Left cardiac atrium (tissue), 4 donors: Measurements from ENCODE around the gene PPP1CA. TPM values are rescaled to one million over a fixed set of nuclear protein-coding genes. Genes with fewer than 3 reads are reported as not detected.
"Not testable (repeated sequence)": the region's sequence is repeated elsewhere in the genome, so short reads cannot be mapped to it uniquely, and the experiment has no call there.

Experiments used
- ATAC-seq, 2 donors: fragments of 200-7000 bp; cut with Tn5 transposase; one replicate each; pipeline ENCODE4 v1.9.1; 2020; ENCODE audit warnings: mild to moderate bottlenecking in 2 of 2, moderate library complexity in 2 of 2
- DNase-seq: peaks from one replicate; pipeline ENCODE4 v3.0.0-alpha.2; 2020
- intact Hi-C, 2 donors: fragments of 100-400 bp; cut with DNase I; formaldehyde crosslinking; loops; one replicate each; pipeline versions ENCODE4 v1.14.1 to v1.15.1; 2022 to 2023
- total RNA-seq, 2 donors: library from RNA; stranded (reverse); fragmentation: NEBNext Ultra II Directional; extraction: Animal tissue kit (Norgen Biotek cat#: 25700); gene quantifications; one replicate each; pipeline ENCODE4 v1.2.1, GENCODE V29; 2021
- donor health status: DM: no; HTN: yes; CAD: no.
- donor health status: DM: no; HTN: yes; CAD: no; lungs with severe emphysema.
- donor health status: DM: yes; HTN: yes; CAD: no.
- donor health status: Dilated cardiomyopathy.

PPP1CA gene
- total RNA-seq, 2 donors from 2014 or later: 86.7 to 94.1 TPM

DNA sequence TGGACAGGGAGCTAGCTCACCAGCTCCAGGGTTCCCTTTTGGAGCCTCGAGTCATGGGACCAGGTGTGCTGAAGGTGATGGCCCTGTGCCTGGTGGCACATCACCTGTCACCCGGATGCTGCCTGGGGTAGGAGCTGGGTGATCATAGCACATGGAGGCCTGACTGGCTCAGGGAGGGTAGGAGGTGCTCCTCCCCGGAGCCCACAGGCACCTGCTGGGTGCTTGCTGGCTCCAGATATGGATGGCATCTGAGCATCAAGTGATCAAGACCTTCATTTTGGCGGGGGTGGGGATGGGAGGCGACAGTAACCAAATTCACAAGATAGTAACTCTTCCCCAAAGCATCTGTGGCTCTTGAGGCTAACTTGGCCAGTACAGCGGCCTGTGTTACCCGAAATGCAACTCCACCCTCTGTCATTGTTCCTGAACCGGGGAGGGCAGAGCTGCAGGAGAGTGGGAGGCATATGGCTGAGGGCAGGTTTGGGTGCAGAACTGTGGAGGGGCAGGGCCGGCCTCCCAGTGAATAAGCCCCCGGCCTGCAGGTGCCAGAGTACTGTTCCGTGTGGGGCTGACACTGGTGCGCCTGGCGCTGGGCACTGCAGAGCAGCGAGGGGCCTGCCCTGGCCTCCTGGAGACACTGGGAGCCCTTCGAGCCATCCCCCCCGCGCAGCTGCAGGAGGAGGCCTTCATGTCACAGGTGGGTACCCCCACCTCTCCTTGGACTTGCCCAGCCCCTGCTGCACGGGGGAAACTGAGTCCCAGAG is 7.0 kb upstream of the PPP1CA start:
- intact Hi-C loops: loop anchor here in 1 of 2 donors (10.0 kb wide), 1 partner anchor 56 kb away; the partner anchor contains the start of gene TMEM134
- ATAC-seq: no peak
- no peak for DNase-seq

DNA sequence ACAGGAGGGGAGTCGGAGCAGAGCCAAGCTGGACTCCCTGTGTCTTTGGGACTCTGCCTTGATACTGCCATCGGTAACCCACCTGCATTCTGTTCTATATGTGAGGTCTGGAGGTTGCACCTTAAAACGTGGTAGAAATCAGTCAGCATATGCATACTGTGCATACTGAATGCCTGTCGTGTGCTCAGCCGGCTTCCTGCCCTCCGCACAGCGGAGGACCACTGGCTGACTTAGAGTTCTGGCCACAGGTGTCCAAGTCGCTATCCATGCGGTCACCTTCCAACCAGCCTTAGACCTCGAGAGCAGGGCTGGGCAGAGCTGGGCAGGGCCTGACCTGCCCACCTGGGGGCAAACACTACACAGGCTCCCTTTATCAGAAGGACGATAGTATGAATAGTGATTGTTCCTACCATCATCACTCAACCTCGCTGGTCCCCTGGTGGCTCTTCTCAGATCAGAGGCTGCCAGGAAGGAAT is 6.1 kb upstream of the PPP1CA start:
- DNase-seq (no peak), ATAC-seq (no peak)
- intact Hi-C loops: loop anchor here in 1 of 2 donors (10.0 kb wide), 1 partner anchor 57 kb away; the partner anchor contains the start of gene TMEM134

DNA sequence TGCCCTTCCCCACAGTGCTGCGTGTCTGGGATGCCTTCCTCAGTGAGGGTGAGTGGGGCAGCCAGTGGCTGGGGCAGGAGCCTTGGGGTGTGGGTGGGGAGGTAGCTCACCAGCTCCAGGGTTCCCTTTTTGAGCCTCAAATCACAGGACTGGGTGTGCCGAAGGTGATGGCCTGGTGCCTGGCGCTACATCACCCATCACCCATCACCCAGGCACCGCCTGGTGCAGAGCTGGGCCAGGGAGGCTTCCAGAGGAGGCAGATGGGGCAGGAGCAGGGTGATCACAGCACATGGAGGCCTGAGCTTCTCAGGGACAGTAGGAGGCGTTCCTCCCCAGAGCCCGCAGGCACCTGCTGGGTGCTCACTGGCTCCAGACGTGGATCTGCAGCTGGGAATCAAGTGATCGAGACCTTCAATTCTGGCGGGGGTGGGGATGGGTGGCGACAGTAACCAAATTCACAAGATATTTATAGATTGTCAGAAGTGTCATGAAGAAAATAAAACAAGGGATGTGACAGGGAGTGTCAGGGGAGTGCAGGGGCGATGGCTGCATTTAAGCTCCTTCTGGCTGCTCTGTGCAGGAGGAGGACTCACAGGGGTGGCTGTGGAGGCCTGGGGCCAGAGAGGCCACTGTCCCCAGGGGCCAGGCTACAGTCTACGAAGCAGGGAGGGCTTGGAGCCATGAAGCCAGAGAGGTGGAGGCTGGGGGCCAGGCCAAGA is 5.5 kb upstream of the PPP1CA start:
- no peak for DNase-seq
- intact Hi-C loops: loop anchor here in 1 of 2 donors (10.0 kb wide), 1 partner anchor 58 kb away; the partner anchor contains the start of gene TMEM134
- peak; percentile 28 to 40 for ATAC-seq

DNA sequence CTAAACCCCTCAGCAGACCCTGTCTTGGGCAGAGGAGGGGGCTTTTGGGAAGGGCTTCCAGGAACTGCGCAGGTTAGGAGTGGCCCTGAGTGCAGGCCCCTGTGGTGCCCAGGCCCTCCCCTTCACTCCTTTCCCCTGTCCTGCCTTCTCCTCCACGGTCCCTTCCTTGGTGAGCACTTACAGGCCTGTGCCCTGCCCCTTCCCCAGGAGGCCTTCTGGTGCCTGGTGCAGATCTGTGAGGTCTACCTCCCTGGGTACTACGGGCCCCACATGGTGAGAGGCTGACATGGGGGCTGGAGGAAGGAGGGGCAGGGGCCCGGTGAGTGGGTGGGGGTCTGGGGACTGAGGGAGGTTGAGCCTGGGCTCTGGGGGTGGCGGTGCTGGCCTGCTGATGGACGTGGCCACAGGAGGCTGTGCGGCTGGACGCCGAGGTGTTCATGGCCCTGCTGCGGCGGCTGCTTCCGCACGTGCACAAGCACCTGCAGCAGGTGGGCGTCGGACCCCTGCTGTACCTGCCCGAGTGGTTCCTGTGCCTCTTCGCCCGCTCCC is 4.8 kb upstream of the PPP1CA start:
- no peak for DNase-seq
- no peak for ATAC-seq
- intact Hi-C loops: loop anchor here in 1 of 2 donors (10.0 kb wide), 1 partner anchor 58 kb away; the partner anchor contains the start of gene TMEM134

DNA sequence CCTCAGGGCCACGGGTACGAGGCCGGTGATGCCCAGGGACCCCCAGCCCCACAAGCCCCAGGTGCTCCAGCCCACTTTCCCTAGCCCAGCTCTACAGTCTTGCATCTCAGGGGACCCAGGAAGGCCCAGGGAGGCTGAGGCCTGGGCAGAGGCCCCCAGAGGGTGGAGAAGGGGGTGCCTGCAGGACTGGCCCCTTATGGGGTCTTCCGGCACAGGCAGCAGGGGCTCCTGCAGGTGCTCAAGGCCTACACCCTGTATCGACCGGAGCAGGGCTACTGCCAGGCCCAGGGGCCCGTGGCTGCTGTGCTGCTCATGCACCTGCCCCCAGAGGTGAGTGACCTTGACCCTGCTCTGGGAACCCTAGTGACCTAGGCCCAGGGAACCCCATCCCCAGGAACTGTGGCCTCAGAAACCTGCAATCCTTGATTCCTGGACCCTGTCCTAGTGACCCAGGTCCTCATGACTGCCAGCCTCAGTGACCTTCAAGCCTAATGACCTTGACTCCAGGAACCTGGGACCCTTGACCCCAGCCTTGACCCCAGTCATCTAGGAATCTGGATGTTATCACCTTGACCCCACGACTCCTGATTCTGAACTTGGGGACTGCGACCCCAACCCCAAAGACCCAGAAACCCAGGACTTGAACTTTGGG is 4.2 kb upstream of the PPP1CA start:
- DNase-seq (no peak), ATAC-seq (no peak)
- intact Hi-C loops: loop anchor here in 1 of 2 donors (10.0 kb wide), 1 partner anchor 59 kb away; the partner anchor contains the start of gene TMEM134

DNA sequence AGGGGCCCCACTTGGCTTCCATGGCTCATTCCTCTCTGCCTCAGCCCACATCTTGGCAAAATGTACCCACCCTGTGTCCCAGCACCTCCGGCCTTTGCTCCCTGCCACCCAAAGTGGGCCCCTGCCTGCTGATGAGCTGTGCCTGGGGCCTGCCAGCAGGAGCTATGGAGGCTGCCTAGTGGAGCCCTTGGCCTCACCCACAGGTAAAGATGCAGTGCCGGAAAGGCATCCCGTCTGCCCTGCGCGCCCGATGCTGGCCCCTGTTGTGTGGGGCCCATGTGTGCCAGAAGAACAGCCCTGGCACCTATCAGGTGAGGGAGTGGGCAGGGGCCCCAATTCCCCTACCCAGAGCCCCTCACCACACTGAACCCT is 3.5 kb upstream of the PPP1CA start:
- no peak for ATAC-seq
- no peak for DNase-seq
- intact Hi-C loops: loop anchor here in 1 of 2 donors (10.0 kb wide), 1 partner anchor 60 kb away; the partner anchor contains the start of gene TMEM134

DNA sequence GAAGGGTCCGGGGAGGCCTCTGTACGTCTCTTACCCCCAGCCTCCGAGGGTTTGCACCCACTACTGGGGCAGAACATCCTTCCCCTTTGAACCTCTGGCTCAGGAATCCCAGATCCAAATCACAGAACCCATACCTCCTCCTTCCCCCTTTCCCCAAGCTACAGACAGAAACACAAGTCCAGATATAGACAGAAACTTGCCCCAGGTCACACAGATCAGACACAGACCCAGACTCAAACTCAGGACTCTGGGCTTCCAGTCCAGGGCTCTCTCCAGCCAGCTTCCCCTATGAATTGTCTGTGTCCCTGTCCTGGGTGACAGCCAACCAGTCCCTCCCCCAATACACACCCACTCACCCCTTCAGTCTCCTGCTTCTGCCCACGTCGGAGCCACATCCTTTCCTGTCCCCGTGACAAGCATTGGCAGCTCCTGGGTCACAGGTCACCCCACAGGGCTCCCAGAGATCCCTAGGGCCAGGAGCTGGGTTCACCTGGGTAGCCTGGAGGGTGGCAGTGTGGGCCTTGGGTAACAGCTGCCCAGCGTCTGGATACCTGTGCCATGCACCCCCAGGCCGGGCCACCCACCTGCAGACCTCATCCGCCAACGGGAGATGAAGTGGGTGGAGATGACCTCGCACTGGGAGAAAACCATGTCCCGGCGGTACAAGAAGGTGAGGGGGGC is 3.0 kb upstream of the PPP1CA start:
- intact Hi-C loops: loop anchor here (5.0 to 10.0 kb wide), 3 partner anchors 60 to 103 kb away; partner anchors contain the start of genes CDK2AP2 (in 1 of the 2), PITPNM1 (in 1 of the 2) and TMEM134 (in 1 of the 2)
- no peak for ATAC-seq
- no peak for DNase-seq

DNA sequence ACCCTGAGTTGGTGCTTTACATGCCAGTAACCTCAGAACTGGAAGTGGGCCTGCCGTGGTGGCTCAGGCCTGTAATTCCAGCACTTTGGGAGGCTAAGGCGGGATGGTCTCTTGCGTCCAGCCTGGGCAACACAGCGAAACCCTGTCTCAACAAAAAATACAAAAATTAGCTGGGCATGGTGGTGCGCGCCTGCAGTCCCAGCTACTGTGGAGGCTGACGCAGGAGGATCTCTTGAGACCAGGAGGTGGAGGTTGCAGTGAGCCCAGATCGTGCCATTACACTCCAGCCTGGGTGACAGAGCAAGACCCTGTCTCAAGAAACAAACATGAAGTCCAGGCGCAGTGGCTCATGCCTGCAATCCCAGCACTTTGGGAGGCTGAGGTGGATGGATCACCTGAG is 1.4 kb upstream of the PPP1CA start:
- intact Hi-C loops: loop anchor here (5.0 to 10.0 kb wide), 3 partner anchors 62 to 104 kb away; partner anchors contain the start of genes CDK2AP2 (in 1 of the 2), PITPNM1 (in 1 of the 2) and TMEM134 (in 1 of the 2)
- ATAC-seq, DNase-seq: not testable (repeated sequence)

DNA sequence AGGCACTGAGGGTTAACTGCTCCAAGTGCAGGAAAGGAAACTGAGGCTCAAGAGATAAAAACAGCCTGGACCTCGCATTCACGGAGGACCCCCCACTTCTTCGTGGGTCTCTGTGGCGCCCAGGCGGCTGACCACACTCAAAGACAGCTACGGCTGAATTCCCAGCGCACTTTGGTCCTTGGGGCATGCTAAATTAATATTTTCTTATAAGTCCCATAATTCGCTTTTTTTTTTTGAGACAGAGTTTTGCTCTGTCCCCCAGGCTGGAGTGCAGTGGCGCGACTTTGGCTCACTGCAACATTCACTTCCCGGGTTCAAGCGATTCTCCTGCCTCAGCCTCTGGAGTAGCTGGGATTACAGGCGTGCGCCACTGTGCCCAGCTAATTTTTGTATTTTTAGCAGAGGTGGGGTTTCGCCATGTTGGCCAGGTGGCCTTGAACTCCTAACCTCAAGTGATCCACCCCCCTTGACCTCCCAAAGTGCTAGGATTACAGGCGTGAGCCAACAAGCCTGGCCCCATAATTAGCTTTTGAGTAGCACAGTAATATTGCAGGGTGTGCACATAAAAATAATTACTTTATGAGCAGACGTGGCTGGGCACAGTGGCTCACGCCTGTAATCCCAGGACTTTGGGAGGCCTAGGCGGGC is 658 bp upstream of the PPP1CA start:
- intact Hi-C loops: loop anchor here (5.0 to 10.0 kb wide), 3 partner anchors 62 to 105 kb away; partner anchors contain the start of genes CDK2AP2 (in 1 of the 2), PITPNM1 (in 1 of the 2) and TMEM134 (in 1 of the 2)
- not testable (repeated sequence) for ATAC-seq, DNase-seq

DNA sequence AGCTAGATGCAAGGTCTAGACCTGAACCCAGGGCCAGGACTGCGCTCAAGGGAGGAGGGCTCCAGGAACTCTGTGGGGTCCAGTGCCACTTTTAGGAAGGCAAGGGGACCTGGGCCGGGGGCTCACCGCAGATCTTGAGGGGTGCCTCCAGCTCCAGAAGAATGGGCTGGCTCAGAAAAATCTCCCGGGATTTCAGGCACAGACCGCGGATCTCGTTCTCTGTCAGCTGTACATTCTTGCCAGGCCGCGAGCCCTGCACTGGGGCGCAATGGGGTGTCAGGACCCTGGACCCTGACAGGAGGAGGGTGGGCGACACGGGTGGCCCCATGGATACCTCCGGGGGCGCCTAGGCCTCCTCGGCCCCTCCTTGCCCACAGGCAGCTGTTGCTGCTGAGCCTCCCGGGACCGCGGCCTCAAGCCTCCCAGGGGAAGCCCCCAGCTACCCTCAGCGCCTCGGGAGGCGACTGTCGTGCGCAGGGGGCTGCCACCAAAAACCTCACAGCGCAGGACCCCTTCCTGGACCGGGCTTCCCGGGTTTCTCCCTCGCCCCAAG is 640 bp downstream of the PPP1CA start:
- DNase-seq: no peak
- ATAC-seq: peak; percentile 2 to 3
- intact Hi-C loops: loop anchor here (5.0 to 10.0 kb wide), 3 partner anchors 64 to 106 kb away; partner anchors contain the start of genes CDK2AP2 (in 1 of the 2), PITPNM1 (in 1 of the 2) and TMEM134 (in 1 of the 2)

DNA sequence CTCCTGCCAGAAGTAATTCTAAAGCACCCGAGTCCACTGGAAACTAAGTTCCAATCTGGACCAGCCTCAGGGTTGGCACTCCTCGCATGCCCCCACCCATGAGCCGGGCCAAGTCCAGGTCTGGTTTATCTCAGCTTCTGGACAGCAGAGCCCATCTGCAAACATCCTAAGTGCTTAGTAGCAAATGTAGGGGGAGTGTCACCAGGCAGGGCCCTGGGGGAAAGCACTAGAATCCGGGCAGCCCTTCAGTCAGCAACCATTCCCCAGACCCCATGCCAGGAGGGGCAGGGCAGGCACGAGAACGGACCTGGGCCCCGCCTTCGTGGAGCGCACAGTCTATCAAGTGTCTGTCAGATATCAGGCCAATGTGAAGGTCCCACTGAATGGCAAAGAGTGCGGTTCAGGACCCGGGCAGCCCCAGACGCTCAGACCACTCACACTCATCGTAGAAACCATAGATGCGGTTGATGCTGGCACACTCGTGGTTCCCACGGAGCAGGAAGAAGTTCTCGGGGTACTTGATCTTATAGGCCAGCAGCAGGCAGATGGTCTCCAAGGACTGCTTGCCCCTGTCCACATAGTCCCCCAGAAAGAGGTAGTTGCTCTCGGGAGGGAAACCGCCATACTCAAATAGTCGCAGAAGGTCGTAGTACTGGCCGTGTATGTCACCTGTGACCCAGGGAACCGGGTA is 1.3 kb downstream of the PPP1CA start:
- intact Hi-C loops: loop anchor here (5.0 to 10.0 kb wide), 3 partner anchors 64 to 107 kb away; partner anchors contain the start of genes CDK2AP2 (in 1 of the 2), PITPNM1 (in 1 of the 2) and TMEM134 (in 1 of the 2)
- ATAC-seq (peak; percentile 0 to 12), DNase-seq (no peak)

DNA sequence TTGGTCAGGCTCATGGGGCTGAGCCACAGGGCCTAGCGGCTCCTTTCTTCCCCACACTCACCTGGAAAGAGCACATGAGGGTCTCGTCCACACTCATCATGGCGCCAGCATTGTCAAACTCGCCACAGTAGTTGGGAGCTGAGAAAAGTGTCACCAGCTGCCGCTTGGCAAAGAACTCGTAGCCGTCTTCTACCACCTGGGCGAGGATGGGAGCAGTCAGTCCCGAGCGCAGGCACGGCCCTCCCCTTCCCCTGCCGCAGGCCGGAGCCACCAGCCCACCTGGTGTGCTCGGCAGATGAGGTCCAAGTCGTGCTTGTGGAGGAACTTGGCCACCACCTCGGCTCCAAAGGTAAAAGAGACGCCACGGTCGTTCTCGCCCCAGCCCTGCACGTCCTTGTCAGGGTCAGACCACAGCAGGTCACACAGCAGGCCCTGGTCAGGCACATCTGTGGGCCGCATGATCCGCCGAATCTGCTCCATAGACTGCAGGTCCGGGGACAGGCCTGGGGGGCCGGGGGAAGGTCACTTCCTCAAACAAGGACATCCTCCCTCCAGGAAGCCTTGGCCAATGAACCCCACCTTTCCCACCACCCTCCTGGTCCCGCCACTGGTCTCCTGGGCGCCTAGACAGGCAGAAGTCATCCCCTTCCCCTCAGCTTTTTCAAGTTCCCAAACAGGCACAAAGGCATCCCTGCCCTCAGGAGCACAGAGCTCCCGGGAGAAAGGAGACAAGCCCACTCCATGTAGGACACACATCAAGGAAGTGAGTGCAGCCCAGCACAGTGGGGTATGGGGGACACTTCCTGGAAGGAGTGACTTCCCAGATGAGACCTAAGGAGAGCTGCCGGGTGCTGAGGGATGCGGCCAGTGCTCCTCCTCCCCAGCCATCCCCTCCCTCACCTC is 2.7 kb downstream of the PPP1CA start:
- ATAC-seq (no peak), DNase-seq (no peak)
- intact Hi-C loops: loop anchor here in 1 of 2 donors (10.0 kb wide), 1 partner anchor 106 kb away; the partner anchor contains the start of genes CDK2AP2 and PITPNM1

DNA sequence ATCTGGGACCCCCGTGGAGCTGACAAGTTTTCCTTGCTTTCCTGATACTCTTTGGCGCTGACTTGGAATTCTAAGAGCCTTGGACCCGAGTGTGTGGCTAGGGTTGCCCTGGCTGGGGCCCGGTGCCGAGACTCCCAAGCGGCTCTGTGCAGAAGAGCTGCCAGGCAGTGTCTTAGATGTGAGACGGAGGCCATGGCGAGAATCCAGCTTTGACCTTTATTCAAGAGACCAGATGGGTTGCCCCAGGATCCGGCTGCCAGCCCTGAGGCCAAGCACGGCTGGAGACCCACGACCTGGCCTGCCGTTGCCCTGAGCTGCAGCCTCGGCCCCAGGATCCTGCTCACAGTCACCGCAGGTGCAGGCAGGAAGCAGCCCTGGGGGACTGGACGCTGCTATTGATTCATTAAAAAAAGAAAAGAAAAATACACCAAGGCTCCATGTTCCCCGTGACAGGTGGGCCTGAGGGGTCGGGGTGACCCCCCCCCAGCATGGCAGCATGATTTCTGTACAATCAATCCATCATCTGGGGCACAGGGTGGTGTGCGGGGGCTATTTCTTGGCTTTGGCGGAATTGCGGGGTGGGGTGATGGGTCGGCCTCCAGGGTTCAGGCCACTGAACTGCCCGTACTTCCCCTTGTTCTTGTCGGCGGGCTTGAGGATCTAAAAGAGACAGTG is 3.5 kb downstream of the PPP1CA start:
- ATAC-seq: no peak
- intact Hi-C loops: loop anchor here in 1 of 2 donors (10.0 kb wide), 1 partner anchor 107 kb away; the partner anchor contains the start of genes CDK2AP2 and PITPNM1
- DNase-seq: no peak

DNA sequence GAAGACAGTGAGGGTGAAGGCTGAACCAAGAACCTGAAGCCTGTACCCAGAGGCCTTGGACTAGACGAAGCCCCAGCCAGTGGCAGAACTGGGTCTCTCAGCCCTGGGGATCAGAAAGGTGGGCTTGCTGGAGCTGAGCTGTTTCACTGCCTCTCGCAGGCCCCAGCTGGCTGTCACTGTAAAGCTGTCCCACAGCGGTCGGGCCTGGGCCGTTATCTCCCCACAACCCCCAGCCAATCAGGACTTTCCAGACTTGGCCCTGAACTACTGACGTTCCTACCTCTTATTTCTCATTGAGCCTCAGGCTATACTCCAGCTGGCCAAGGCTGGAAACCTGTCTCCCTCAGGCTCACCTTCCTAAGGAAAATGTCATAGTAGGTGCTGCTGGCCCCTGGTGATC is 4.1 kb downstream of the PPP1CA start:
- no peak for ATAC-seq
- intact Hi-C loops: loop anchor here in 1 of 2 donors (10.0 kb wide), 1 partner anchor 107 kb away; the partner anchor contains the start of genes CDK2AP2 and PITPNM1
- DNase-seq: no peak
